ENCODE measurements around the gene HYDIN. TPM values are rescaled to one million over a fixed set of nuclear protein-coding genes. Genes with fewer than 3 reads are reported as not detected.
"Not testable (repeated sequence)": the region's sequence is repeated elsewhere in the genome, so short reads cannot be mapped to it uniquely, and the experiment has no call there.

Gene HYDIN
- total and polyA plus RNA-seq, 4 donors: 14.6 to 29.6 (median 16.2) TPM

DNA sequence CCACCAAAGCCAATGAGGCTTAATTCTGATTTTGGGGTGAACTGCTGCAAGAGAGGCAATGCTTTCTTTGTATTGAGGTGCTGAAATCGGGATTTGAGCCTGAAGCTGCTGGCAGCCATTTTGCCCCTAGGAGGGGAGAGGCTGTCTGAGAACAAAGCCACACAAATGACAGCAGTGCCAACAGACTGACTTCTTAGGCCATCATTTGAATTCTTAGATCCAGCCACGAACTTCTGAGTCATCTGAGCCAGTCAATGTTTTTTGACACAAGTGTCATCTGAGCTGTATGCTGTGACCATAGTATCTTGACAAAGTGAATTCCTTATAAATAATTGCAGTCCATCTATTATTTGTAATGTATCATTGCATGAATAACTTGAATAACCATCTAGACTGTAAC lies 29.0 kb downstream of the HYDIN start:
- DNase-seq (ENCODE audit: low read depth in 4 of 6, low spot score in 6 of 6): no peak
- Histone ChIP-seq H3K9me3 (ENCODE audit: control insufficient read depth, insufficient read depth, low read length) (no peaks in the 10 kb centered on the region), H3K27me3 (ENCODE audit: control insufficient read depth, insufficient read depth, low read length) (no peaks in the 10 kb centered on the region), H3K4me3 (ENCODE audit: low read depth, low read length) (no peak overlapping the region), H3K27ac (ENCODE audit: low read depth, low read length) (no peak overlapping the region), H3K36me3 (ENCODE audit: control insufficient read depth, insufficient read depth, low read length) (no peaks in the 10 kb centered on the region), H3K4me1 (ENCODE audit: control insufficient read depth, insufficient read depth, low read length) (peaks cover 9% of the 10 kb centered on the region)
- WGBS (ENCODE audit: insufficient coverage): 67% methylated on average over 2 of the region's 2 CpGs

DNA sequence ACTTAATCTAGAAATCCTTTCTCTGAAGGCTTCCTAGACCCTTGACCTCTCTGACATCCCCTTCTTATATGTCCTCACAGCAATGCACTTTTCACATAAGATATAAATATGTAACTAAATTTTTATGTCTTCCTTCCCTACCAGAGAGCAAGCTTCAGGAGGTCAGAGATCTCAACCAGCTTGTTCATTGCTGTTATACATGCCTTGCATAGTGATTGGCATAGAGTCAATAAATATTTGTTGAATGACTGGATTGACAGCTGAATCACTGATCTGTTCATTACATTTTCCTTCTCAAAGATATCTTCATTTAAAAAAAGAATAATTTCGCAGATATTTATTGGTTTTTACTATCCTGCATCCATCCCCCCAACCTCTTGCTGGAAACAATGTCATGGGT lies 29.5 kb downstream of the HYDIN start:
- WGBS (ENCODE audit: insufficient coverage): no CpG with 5 or more reads among the region's 1 CpG
- H3K9me3 ChIP-seq (ENCODE audit: control insufficient read depth, insufficient read depth, low read length): no peaks in the 10 kb centered on the region
- H3K36me3 ChIP-seq (ENCODE audit: control insufficient read depth, insufficient read depth, low read length): no peaks in the 10 kb centered on the region
- no peak for DNase-seq (ENCODE audit: low read depth in 4 of 6, low spot score in 6 of 6)
- H3K27me3 ChIP-seq (ENCODE audit: control insufficient read depth, insufficient read depth, low read length): no peaks in the 10 kb centered on the region
- H3K27ac ChIP-seq (ENCODE audit: low read depth, low read length): no peak overlapping the region
- H3K4me3 ChIP-seq (ENCODE audit: low read depth, low read length): no peak overlapping the region
- peaks cover 9% of the 10 kb centered on the region for H3K4me1 ChIP-seq (ENCODE audit: control insufficient read depth, insufficient read depth, low read length)

DNA sequence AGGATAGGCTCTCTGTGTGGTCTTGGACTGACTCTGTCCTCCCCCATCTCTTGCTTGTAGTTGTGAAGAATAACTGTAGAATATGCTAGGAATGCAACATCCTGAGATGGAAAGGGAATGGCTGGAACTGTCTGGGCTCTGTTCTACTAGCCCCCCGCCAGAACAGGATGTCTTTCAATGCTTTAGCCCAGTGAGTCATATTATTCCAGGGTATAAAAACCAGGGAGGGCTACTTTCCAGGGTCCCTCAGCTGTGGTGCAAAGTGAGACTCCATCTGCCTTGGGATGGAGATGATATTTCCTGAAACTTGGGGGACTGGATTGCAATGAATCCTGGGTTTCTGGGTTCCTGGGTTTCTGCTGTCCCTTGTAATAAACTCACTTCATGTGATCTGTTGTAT lies 32.1 kb downstream of the HYDIN start:
- WGBS (ENCODE audit: insufficient coverage): 92% methylated on average over 1 of the region's 1 CpG
- no peaks in the 10 kb centered on the region for H3K9me3 ChIP-seq (ENCODE audit: control insufficient read depth, insufficient read depth, low read length)
- no peaks in the 10 kb centered on the region for H3K27me3 ChIP-seq (ENCODE audit: control insufficient read depth, insufficient read depth, low read length)
- H3K27ac ChIP-seq (ENCODE audit: low read depth, low read length): no peak overlapping the region
- H3K4me1 ChIP-seq (ENCODE audit: control insufficient read depth, insufficient read depth, low read length): no peaks in the 10 kb centered on the region
- no peak overlapping the region for H3K4me3 ChIP-seq (ENCODE audit: low read depth, low read length)
- H3K36me3 ChIP-seq (ENCODE audit: control insufficient read depth, insufficient read depth, low read length): no peaks in the 10 kb centered on the region
- DNase-seq (ENCODE audit: low read depth in 4 of 6, low spot score in 6 of 6): no peak

DNA sequence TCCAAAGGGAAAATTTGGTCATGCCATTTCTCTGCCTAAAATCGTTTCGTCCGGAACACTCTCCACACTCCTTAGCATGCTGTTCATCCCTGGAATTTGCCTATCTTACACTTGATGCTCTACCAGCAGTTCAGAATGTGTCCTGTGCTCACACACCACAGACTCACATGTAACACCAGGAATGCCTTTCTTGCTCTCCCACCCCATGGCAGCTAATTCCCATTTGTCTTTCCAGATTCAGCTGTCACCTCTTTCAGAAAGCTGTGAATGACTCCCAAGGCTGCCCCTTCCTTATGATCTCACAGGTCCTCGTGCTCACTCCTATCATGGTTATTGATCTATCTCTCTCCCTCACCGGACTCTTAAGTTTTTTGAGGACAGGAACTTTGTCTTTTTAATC lies 38.1 kb downstream of the HYDIN start:
- Histone ChIP-seq H3K9me3 (ENCODE audit: control insufficient read depth, insufficient read depth, low read length) (no peaks in the 10 kb centered on the region), H3K27ac (ENCODE audit: low read depth, low read length) (no peak overlapping the region), H3K4me1 (ENCODE audit: control insufficient read depth, insufficient read depth, low read length) (no peaks in the 10 kb centered on the region), H3K36me3 (ENCODE audit: control insufficient read depth, insufficient read depth, low read length) (no peaks in the 10 kb centered on the region), H3K27me3 (ENCODE audit: control insufficient read depth, insufficient read depth, low read length) (no peaks in the 10 kb centered on the region), H3K4me3 (ENCODE audit: low read depth, low read length) (no peak overlapping the region)
- no peak for DNase-seq (ENCODE audit: low read depth in 4 of 6, low spot score in 6 of 6)
- WGBS (ENCODE audit: insufficient coverage): 85% methylated on average over 3 of the region's 5 CpGs

DNA sequence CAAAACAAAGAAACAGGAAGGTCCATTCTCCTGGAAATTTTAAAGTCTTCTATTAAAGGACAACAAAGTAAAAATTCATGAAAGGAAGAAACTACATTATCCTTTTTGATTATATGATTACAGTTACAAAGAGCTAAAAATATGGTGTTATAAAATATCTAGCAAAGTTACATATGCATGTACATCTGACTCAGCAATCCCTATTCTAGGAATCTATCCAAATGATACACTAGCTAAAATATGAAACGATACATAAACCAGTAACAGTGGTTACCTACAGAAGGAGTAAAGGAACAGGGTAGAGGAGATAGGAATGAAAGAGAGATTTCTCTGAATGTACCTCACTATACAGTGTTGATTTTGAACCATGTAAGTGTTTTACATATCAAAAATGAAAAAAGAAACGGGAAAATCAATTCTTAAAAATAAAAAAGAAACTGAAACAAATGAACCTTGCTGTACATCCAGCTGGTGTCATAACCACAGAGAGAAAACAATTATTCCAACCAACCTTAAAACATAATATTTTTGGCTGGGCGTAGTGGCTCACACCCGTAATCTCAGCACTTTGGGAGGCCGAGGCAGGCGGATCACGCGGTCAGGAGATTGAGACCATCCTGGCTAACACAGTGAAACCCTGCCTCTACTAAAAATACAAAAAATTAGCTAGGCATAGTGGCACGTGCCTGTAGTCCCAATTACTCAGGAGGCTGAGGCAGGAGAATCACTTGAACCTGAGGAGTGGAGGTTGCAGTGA lies 41.4 kb downstream of the HYDIN start:
- no peaks in the 10 kb centered on the region for H3K9me3 ChIP-seq (ENCODE audit: control insufficient read depth, insufficient read depth, low read length)
- H3K4me3 ChIP-seq (ENCODE audit: low read depth, low read length): no peak overlapping the region
- no peak for DNase-seq (ENCODE audit: low read depth in 4 of 6, low spot score in 6 of 6)
- WGBS (ENCODE audit: insufficient coverage): 93% methylated on average over 7 of the region's 9 CpGs
- H3K27ac ChIP-seq (ENCODE audit: low read depth, low read length): no peak overlapping the region
- no peaks in the 10 kb centered on the region for H3K36me3 ChIP-seq (ENCODE audit: control insufficient read depth, insufficient read depth, low read length)
- no peaks in the 10 kb centered on the region for H3K4me1 ChIP-seq (ENCODE audit: control insufficient read depth, insufficient read depth, low read length)
- no peaks in the 10 kb centered on the region for H3K27me3 ChIP-seq (ENCODE audit: control insufficient read depth, insufficient read depth, low read length)

DNA sequence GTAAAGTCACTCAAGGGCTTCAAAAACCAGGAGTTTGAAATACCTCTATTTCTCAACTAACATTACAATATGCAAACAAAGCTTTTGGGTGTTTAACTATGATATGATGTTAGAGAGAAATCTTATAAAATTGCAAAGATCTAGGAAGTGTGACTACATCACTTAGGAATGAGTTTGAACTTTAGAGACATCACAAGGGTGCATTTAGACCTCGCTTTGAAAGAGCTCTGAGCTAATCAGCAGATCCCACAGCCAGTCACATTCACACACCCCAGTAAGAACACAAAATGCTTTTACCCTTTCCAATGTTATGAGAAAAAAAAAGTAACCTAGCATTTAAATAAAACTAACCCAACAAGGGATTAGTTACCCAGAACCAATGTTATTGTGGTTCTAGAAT lies 45.2 kb downstream of the HYDIN start:
- Histone ChIP-seq H3K4me1 (ENCODE audit: control insufficient read depth, insufficient read depth, low read length) (no peaks in the 10 kb centered on the region), H3K4me3 (ENCODE audit: low read depth, low read length) (no peak overlapping the region), H3K27ac (ENCODE audit: low read depth, low read length) (no peak overlapping the region), H3K9me3 (ENCODE audit: control insufficient read depth, insufficient read depth, low read length) (no peaks in the 10 kb centered on the region), H3K36me3 (ENCODE audit: control insufficient read depth, insufficient read depth, low read length) (no peaks in the 10 kb centered on the region), H3K27me3 (ENCODE audit: control insufficient read depth, insufficient read depth, low read length) (no peaks in the 10 kb centered on the region)
- no peak for DNase-seq (ENCODE audit: low read depth in 4 of 6, low spot score in 6 of 6)
- WGBS (ENCODE audit: insufficient coverage): no CpG with 5 or more reads among the region's 1 CpG

DNA sequence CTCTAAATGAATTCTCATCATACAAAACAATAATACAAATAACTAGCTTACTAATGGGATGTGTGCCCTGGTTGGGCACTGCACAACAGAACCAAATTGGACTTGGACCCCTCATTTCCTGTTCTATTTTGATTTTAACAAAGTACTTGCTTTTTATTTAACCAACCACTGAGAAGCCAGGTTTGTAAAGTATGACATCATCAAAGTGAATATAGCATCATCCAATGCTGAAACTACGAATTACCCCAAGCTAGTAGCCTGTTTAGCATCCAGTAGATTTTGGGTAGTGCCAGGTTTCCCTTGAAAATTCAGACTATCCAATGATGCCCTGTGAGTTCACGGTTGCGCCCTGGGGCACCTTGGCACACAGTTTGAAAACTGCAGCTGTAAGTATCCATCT lies 51.0 kb downstream of the HYDIN start:
- Histone ChIP-seq H3K9me3 (ENCODE audit: control insufficient read depth, insufficient read depth, low read length) (no peaks in the 10 kb centered on the region), H3K4me3 (ENCODE audit: low read depth, low read length) (no peak overlapping the region), H3K4me1 (ENCODE audit: control insufficient read depth, insufficient read depth, low read length) (no peaks in the 10 kb centered on the region), H3K36me3 (ENCODE audit: control insufficient read depth, insufficient read depth, low read length) (peaks cover 2% of the 10 kb centered on the region), H3K27me3 (ENCODE audit: control insufficient read depth, insufficient read depth, low read length) (no peaks in the 10 kb centered on the region), H3K27ac (ENCODE audit: low read depth, low read length) (no peak overlapping the region)
- 100% methylated on average over 1 of the region's 3 CpGs for WGBS (ENCODE audit: insufficient coverage)
- DNase-seq (ENCODE audit: low read depth in 4 of 6, low spot score in 6 of 6): no peak

DNA sequence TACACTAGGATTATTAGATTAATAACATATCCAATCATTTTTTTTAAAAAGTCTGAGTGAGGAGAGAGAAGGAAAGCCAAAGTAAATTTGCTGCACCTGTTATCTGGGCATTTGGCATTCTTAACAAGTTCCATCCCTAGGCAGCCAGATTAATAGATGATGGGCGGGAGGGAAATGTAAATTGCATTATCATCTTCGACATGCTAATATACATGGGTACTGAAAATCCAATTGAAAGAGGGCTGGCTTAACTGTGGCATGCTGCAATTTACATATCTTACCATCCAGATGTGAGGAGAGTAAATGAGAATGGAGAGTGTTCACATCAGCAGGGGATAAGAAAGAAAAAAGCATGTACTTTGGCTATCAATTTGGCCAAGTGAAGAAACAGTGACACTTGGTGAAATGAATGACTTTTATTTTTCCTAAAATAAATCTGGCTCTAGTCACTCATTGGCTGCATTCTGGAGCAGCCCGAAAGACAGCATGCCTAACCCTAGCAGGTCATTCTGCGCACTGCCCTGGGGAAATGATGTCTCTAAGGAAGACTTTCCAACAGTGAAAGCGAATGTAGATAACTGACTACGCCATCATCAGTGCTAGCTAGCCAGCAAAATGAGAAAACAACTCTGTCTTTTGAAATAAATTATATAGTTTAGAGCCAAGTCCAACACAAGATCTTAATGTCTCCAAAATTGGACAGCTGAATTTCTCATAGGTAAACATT lies 57.9 kb downstream of the HYDIN start:
- Histone ChIP-seq H3K4me3 (ENCODE audit: low read depth, low read length) (no peak overlapping the region), H3K4me1 (ENCODE audit: control insufficient read depth, insufficient read depth, low read length) (no peaks in the 10 kb centered on the region), H3K36me3 (ENCODE audit: control insufficient read depth, insufficient read depth, low read length) (peaks cover 2% of the 10 kb centered on the region), H3K9me3 (ENCODE audit: control insufficient read depth, insufficient read depth, low read length) (no peaks in the 10 kb centered on the region), H3K27me3 (ENCODE audit: control insufficient read depth, insufficient read depth, low read length) (no peaks in the 10 kb centered on the region), H3K27ac (ENCODE audit: low read depth, low read length) (no peak overlapping the region)
- DNase-seq (ENCODE audit: low read depth in 4 of 6, low spot score in 6 of 6): peak in 2 of 6 donors; percentile 28 to 50
- WGBS (ENCODE audit: insufficient coverage): 75% methylated on average over 2 of the region's 6 CpGs

DNA sequence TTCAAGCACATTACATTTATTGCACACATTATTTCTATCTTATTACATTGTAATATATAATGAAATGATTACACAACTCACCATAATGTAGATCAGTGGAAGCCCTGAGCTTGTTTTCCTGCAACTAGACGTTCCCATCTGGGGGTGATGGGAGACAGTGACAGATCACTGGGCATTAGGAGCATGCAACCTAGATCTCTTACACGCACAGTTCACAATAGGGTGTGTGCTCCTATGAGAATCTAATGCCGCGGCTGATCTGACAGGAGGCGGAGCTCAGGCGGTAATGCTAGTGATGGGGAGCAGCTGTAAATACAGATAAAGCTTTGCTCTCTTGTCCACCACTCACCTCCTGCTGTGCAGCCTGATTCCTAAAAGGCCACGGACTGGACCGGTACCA lies 69.5 kb downstream of the HYDIN start:
- H3K27ac ChIP-seq (ENCODE audit: low read depth, low read length); H3K4me3 ChIP-seq (ENCODE audit: low read depth, low read length); H3K27me3 ChIP-seq (ENCODE audit: control insufficient read depth, insufficient read depth, low read length); H3K36me3 ChIP-seq (ENCODE audit: control insufficient read depth, insufficient read depth, low read length); H3K9me3 ChIP-seq (ENCODE audit: control insufficient read depth, insufficient read depth, low read length); H3K4me1 ChIP-seq (ENCODE audit: control insufficient read depth, insufficient read depth, low read length); DNase-seq (ENCODE audit: low read depth in 4 of 6, low spot score in 6 of 6): not testable (repeated sequence)
- WGBS (ENCODE audit: insufficient coverage): no CpG with 5 or more reads among the region's 8 CpGs

DNA sequence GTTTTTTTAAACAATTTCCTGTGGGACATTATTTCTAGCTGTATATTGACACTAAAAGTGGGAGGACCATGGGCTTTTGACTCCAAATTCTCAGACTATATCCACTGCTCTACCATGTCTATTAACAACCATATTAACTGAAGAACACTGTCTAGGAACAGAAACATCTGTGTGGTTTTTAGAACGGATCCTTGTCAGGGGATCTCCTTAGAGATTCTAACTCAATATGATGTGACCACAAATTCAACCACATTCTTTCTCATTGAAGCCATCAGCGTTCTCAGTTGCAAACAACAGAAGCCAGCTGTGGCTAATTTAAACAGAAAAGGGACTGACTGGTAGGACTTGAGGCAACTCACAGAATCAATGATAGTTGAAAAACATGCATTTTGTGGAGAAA lies 73.2 kb downstream of the HYDIN start:
- H3K9me3 ChIP-seq (ENCODE audit: control insufficient read depth, insufficient read depth, low read length); H3K4me1 ChIP-seq (ENCODE audit: control insufficient read depth, insufficient read depth, low read length); H3K27me3 ChIP-seq (ENCODE audit: control insufficient read depth, insufficient read depth, low read length); H3K36me3 ChIP-seq (ENCODE audit: control insufficient read depth, insufficient read depth, low read length); H3K4me3 ChIP-seq (ENCODE audit: low read depth, low read length); H3K27ac ChIP-seq (ENCODE audit: low read depth, low read length); DNase-seq (ENCODE audit: low read depth in 4 of 6, low spot score in 6 of 6): not testable (repeated sequence)
- no CpG with 5 or more reads among the region's 2 CpGs for WGBS (ENCODE audit: insufficient coverage)
